Measurements from ENCODE around the gene PSMB3.

DNA sequence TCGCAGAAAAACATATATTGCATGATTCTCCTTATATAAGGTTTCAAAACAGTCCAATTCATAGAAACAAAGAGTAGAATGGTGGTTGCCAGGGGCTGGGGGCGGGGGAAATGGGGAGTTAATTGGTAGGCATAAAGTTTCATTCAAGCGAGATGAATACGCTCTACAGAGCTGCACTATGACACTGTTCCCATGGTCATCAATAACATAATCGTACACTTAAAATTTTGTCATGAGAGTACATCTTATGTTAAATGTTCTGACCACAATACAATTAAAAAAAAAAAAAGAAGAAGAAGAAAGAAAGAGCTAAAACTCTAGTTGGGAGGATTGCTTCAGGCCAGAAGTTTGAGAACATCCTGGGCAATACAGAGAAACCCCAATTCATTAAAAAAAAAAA lies 41.7 kb downstream of the PSMB3 start:
- TF ChIP-seq, protein P1, sequence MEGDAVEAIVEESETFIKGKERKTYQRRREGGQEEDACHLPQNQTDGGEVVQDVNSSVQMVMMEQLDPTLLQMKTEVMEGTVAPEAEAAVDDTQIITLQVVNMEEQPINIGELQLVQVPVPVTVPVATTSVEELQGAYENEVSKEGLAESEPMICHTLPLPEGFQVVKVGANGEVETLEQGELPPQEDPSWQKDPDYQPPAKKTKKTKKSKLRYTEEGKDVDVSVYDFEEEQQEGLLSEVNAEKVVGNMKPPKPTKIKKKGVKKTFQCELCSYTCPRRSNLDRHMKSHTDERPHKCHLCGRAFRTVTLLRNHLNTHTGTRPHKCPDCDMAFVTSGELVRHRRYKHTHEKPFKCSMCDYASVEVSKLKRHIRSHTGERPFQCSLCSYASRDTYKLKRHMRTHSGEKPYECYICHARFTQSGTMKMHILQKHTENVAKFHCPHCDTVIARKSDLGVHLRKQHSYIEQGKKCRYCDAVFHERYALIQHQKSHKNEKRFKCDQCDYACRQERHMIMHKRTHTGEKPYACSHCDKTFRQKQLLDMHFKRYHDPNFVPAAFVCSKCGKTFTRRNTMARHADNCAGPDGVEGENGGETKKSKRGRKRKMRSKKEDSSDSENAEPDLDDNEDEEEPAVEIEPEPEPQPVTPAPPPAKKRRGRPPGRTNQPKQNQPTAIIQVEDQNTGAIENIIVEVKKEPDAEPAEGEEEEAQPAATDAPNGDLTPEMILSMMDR (IDR thresholded peaks at IDR 0.05), result no peak
- TF ChIP-seq POLR2A (IDR thresholded peaks at IDR 0.05), result no peak
